Measurements from ENCODE around the gene RBMS1.
"Not testable (repeated sequence)": the region's sequence is repeated elsewhere in the genome, so short reads cannot be mapped to it uniquely, and the experiment has no call there.

The RBMS1 gene

DNA sequence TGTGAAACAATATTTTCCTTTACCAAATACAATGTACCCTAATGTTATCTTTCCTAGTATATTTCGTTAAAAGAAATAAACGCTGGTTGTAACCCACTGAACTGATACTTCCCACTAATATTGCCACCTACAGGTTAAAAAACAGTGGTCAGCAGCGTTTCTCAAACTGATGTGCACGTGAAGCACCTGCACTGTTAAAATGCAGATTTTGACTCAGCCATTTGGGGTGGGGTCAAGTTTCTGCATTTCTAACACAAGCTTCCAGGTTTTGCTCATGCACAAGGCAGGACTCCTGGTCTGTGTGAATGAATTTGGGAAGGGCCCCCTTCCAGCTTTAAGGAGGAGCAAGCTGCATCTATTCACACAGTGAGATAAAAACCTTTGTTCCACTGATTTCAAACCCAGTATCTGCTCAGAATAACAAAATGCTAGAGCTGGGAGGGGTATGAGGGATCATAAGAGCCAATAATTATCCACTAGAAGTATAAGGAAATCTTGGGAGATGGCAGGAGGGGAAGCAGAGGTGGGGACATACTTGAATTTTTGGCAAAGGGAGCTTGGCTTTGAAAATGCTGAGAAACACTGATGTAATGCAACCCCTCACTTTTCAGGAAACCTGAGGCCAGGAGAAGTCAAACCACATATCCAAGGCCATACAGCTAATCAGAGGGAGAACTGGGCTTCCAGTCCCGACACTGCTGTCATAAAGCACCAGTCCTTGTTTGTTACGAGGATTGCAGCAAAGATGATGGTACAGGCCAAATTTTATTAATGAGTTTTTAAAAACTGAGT lies 116.2 kb downstream of the RBMS1 start:
- no peak for DNase-seq

DNA sequence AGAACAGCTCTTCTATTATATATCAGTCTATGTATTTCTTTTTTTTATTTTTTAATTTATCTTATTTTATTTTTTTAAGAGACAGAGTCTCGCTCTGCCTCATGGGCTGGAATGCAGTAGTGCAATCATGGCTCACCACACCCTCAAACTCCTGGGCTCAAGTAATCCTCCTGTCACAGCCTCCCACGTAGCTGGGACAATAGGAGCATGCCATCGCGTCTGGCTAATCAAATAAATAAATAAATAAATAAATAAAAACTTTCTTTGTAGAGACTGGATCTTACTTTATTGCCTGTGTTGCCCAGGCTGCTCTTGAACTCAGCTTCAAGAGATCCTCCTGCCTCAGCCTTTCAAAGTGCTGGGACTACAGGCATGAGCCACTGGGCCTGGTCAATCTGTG lies 117.0 kb downstream of the RBMS1 start:
- no peak for DNase-seq

DNA sequence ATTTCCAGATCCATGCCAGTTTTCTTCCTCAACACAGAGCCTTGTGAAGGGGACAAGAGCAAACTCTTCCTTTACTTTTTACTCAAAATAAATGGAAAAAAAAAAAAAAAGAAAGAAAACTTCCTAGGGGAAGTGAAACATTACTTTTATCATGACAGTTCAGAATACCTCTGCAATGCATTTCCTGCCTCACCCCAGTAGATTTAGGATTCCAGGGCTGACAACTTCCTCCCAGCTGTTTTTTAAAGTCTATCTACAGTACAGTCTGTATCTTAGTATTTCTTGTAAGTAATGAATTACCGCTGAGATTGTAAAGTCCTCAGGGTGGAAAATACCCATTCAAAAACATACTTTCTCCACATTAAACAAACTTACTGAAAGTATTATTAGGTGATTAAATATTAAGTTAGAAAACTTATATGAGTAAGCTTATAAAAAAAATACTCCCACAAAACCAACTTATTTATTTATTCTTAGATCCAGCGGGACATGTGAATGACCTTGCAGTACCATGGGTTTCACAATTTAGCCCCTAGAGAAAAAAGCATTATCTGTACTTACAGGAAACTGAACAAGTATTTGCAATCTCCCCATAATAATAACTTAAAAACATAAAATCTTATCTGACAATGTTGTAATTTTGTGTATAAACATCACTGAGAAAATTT lies 117.7 kb downstream of the RBMS1 start:
- DNase-seq: no peak

DNA sequence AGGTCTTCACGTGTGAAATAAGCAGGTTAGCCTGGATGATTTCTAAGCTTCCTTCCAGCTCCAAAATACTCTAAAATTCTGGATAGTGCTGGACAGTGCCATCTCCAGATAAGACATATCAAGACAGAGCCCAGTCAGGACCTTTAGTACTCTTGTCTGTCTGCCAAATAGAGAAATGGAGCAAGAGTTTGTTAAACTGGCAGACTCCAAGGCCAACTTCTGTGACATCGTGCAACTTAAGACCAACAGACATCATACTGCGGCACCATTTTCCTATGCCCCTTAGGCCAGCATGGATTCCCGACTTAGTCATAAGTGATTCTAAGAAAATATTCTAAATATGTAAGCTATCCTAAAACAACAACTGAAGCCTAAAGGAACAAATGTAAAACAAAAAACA lies 118.6 kb downstream of the RBMS1 start:
- no peak for DNase-seq

DNA sequence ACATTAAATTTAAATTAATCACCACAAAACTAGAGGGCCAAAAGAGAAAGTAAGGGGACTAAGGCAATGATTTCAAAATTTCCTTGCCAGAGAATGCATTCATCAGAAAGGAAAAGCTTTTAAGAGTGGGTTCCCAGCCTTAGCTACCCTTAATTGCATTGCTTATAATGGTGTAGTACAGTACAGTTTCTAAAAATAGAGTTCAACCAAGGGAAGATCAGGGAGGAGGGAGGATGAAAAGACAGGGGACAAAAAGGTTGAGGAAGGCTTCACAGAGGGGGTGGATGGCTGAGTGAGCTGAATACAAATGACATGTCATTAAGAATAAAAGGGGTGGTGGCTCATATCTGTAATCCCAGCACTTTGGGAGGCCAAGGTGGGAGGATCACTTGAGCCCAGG lies 119.9 kb downstream of the RBMS1 start:
- no peak for DNase-seq

DNA sequence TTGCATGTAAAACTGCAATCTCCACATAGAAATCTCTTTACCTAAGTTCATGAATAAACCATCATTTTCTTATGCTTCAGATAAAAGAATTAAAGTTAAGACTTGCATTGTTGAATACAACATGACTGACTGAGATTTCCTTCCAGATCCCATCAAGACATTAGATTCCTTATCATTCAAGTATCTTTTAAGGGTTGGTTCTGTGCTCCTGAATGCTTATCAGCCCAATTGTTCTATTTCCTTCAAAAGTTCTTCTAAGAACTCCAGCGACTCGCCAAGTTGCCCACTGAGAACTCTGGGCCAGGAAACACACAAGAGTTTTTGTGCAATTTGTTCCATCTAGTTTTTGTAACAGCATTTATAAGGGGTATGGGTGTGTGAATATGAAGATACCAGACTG lies 120.3 kb downstream of the RBMS1 start:
- DNase-seq: no peak

DNA sequence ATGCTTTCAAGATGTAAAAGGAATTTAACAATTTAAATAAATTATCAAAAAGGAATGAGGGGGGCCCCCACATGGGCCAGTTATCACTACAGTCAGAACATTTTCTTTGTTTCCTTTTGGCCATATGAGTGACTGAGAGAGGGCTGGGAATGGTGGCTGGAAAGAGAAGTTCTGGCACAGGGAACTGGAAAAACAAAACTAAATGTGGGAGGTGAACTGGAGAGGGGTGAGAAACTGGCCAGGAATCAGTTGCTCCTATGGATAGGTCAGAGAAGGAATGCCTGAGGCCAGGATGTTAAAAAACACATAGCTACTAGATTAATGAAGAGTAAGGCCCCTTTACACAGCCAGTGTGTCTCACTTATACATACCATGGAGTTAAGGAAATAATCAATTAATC lies 121.0 kb downstream of the RBMS1 start:
- DNase-seq: no peak

DNA sequence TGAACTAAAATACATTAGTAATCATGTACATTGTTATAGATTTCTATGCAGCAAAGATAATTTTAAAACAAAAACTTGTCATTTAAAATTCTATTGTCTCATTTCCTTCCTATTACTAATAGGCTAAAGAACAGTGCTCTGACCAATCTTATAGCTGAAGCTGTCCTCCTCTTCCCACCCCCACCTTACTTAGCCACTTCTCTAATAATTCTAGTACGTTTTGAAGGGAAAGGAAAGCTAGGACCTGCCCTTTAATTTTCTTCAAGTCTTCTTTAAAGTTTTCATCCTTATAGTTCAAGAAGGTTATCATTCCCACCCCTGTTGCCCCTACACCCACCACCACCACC lies 121.6 kb downstream of the RBMS1 start:
- DNase-seq: no peak

DNA sequence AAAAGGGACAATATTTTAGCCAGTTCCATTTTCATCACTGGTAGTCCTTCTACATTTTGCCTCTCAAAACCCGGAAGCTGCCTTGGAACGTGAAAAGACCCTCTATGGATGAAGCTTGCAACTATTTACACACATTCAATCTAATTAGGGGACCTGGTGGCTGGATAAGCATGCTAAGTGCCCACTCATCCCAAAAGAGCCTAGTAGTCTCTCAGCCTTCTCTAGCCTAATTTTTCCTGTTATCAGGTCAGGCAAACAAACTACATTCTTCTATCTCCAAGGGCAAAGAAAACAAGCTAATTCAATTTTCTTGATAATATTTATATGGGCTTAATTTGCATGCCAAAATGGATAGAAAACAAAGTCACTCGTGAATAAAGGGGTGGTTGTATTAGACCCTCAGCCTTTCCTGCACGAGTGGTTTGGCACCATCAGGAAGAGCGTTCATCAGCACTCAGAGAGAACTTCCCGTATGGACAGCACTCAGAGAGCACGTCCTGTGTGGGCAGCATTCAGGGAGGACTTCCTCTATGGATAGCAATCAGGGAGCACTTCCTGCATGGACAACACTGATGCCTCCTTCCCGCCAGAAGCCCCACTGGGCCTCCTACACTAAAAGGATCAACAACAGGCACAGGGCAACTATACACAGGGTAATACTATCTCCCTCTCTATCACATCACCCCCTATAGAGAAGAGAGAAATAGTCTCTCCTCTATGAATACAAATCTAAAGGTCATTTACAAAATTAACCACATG lies 122.2 kb downstream of the RBMS1 start:
- no peak for DNase-seq

DNA sequence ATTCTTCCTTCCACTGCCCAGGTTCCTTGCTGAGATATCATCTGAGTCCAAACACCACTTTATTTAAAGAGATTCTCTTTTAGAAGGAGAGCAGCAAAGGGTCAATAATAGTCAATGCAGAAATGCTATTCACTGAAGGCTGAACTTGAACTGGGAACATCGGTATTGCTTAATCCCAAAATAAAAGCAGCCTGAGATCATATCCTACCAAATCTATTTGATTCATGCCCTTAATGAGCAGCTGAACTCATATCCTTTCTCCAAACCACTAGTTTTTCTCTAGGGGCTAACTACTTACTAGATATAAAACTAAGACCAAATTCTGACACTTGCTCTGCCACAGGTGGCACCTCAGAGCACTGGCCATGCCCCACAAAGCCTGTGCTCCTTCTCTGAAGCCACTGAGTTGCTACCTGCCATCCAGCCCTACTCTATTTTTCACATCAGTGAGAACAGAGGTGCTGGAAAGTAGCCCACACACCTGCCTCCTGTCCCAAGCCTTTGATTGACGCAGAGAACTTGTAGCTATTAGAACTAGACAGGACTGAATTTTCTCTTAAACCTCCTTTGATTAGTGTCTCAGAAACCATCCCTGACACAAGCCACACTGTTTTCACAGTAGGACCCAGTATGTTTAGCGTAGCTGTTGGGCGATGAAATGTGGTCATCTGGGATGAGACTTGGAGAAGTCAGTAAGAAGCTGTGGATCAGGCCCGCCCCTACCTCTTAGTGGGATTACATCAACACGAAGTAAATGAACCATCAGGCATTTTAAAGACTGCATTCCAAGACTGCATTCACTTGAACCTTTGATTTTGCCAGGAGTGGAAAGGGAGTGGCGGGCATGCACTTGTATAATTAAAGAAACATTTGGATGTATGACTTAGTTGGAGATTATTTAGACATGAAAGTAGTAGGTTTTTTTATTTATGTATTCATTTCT lies 124.3 kb downstream of the RBMS1 start:
- DNase-seq: no peak

DNA sequence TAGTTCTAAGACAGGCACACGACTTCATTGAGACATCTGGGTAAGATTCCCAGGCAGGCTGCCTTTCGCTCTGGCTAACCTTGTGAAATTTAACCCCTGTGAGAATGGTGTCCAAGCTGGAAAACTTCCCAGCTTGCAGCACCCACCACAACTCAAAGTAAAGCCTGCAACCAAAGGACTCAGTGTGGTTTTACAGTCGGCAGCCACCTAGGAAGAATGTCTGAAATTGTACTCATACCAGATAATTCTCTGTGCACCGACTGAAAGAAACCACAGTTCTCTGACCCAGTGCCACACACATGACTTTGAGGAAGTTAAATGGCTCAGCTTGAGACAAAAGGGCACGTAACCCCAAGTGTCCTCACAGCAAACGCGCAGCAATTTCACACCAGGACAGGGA lies 125.7 kb downstream of the RBMS1 start:
- DNase-seq: no peak

DNA sequence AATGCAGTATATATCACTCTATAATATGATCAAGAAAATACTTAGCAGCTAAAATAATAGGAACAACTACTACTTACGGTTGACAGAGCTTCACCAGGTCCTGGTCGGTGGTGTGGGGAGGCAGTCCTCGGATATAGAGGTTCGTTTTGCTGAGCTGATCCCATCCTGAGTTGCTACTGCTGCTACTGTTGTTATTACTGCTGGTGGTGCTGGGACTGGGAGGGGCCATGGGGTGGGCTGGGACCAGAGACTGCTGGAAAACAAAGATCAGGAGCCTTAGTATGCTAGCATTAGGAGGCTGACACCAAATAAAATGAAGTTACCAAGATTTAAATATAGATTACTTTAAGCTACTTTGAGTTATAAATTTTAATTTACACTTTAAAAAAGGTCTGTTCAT lies 126.5 kb downstream of the RBMS1 start:
- DNase-seq: not testable (repeated sequence)

DNA sequence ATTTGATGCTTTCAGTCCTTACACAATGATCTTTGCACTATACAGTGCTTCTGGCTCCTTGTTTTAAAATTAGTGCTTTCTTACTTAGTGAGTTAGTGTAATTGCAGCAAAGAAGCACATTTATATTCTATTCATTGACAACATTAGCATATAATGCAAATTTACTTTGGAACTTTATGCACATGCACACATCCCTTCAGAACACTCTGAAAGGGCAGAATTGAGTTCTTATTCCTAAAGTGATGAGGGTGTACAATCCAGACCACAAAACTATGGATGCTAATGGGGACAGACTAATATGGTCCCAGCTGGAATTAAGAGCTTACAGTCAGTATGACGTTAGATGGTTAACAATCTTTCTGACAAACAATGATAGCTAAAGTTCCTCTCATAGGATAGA lies 127.1 kb downstream of the RBMS1 start:
- no peak for DNase-seq

DNA sequence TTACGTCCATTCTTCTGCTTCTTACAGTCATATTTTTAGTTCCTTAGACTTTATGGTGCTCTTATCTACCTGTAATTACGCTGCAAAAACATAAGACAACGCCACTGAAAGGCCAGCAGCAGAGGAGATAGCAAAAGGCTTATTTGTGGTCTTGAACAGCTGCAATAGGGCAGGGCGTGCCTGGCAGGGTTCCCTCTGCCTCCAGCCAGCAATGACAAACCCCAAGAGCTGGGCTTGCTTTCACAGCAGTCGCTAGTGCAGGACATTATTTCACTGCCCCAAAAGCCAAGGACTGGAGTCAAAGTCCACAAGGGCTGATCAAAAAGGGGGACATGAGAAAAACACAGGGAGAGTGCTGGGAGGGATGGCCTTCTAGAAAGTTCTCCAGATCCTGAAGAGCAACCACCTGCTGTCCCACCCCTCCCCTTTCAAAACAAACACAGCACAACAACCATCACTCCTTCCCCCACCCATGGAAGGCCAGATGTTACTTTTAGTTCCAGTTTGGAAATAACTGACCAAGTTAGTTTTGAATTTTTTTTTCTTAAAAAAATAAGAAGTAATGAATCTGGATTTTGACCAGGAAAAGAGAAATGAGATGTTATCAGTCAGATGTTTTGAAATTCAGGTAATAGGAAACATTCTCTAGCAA lies 127.8 kb downstream of the RBMS1 start:
- no peak for DNase-seq

DNA sequence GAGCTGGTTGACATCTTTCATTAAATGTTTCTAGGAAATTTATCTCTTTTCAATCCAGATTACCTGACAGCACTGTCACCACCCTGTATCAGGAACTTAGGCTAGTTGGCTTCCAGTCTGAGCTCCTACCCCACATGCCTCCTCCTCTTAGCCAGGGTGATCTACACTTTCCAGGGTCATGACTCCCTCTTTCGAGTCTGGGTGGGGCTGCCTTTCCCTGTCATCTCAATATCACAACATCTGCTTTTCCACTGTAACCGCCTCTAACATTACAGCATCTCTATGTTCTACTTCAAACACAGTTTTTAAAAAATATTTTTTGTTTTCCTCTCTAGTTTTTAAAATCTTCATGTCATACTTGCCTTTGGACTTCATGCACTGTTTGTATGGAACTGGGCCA lies 129.2 kb downstream of the RBMS1 start:
- no peak for DNase-seq

DNA sequence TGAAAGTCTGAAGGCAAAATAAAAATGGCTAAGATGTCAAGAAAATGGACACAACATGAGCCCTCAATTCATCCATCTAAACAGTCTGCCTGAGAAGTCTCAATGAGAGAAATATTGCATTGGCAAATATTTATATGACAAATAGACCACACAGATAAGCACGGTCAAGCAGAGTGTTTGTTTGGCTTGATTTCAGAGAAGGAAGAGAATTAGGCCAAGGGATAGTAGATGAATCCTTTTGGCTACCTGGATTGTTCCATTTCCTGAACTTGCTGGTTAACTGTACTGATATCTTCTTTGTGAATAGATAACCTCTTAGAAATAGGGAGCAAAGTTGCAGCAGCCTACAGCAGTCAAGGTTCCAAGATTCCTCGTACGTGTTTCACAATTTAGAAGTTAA lies 129.6 kb downstream of the RBMS1 start:
- no peak for DNase-seq

DNA sequence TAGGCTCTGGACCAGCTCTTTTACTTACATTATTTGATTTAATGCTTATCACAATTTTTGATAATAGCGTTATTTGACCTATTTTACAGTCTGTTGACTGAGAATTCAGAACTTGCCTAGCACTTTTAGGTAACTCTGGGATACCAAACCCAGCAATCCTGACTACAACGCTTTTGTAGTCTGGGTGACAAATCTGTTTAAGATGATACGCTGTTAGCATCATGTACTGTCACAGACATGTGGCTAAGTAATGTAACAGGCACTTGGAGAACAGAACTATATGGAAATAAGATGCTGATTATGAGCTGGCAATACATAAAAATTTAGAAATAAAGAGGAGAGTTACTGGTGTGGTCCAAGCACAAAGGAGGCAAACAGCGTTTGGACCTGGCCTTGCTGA lies 130.6 kb downstream of the RBMS1 start:
- DNase-seq: no peak

DNA sequence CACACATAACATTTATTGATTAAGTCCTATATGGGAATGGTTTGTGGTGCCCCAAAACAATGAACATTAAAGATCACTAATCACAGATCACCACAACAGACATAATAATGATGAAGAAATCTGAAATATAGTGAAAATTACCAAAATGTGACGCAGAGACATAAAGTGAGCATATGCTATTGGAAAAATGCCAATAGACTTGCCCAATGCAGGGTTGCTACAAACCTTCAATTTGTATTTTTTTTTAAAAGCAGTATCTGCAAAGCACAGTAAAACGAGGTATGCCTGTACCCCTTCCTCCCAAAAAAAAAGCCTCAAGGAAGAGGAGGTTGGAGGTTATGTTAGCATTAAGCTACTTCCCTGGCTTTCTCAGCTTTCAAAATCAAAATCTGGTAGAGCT lies 131.1 kb downstream of the RBMS1 start:
- DNase-seq: no peak

DNA sequence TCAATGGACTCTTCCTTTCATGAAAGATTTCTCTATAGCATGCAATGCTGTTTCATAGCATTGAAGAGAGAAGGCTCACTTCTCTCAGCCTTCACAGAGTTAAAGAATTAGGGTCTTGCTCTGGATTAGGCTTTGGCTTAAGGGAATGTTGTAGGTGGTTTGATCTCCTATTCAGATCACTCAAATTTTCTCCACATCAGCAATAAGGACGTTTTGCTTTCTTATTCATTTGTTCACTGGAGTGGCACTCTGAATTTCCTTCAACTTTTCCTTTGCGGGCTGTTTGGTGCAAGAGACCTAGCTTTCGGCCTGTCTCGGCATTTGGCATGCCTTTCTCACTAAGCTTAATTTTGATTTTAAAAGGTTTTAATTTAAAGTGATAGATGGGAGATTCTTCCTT lies 131.6 kb downstream of the RBMS1 start:
- no peak for DNase-seq

DNA sequence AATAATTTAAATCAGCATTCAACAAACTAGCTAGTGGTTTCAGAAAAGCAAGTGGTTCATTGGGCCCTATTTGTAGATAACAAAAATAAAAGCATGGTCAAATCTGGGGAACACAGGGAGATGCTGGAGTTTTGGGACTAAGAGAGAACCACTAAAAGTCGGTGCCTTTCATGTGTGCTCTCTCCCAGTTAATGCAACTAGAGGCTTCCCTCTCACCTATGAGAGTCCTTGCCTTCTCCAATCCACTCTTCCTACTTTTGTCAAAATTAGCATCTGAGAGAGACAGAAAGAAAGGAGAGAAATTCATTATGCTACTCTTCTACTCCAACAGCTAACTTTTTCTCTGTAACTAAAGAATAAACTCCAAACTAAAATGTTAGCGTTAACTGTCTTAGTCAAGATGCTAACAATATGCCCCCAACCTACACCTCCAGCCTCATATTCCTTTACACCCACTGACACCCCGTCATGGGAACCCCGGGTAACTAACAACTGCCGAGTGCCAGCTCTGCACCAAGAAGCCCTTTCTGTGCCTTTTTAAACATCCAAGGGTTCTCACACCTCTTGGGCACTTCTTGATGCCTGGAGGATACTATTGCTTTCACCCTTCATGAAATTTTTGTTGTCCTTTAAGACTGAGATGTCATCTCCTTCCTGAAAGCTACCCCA lies 133.4 kb downstream of the RBMS1 start:
- no peak for DNase-seq

DNA sequence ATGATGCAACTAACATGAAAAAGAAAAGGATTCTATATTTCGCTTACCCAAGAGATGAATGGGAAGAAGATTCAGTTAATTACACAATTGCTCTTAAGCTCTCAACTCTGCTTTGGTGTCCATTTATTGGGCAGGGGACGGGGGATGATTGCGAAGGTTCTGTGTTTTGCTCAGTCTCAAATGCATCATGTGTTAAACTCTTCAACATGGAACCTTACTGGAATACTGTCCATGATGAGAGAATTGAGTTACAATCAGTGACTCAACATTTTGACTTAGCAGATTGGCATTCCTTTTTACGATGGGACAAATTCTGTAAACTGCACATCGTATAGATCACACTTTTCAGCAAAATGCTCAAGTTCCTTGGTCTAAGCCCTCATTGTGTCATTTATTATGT lies 135.6 kb downstream of the RBMS1 start:
- DNase-seq: no peak

DNA sequence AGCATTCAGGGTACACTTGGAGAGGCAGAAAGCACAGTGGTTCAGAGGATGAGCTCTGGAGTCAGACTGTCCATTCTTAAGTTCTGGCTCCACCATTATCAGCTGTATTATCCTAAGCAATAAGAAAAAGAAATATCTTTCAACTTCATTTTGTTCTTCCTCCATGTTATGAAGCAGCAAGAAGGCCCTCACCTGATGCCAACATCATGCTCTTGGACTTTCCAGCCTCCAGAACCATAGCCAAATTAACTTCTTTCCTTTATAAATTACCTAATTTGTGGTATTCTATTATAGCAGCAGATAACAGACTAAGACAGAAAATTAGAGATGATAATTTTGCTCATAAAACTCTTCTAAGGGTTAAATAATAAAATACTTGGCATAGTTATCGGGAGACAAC lies 137.1 kb downstream of the RBMS1 start:
- DNase-seq: no peak
